Upper lobe of left lung (tissue), 6 donors: ENCODE data around the gene KCNMA1. TPM values are rescaled to one million over a fixed set of nuclear protein-coding genes. Genes with fewer than 3 reads are reported as not detected.

Source experiments
- ATAC-seq, 2 donors: fragments of 200-7000 bp; cut with Tn5 transposase; one replicate each; pipeline ENCODE4 v1.9.1; 2022; ENCODE audit warnings: mild to moderate bottlenecking in 2 of 2, moderate library complexity in 2 of 2; ENCODE audit not compliant: low FRiP score in 2 of 2
- DNase-seq, 2 donors: peaks; one replicate each; pipeline ENCODE4 v3.0.0-alpha.2; 2019 to 2020
- H3K27ac ChIP-seq, 4 donors: fragments of 200-600 bp; sonication (generic); one replicate each; pipeline ENCODE4 v1.5.1; 2016 to 2019
- H3K27me3 ChIP-seq, 4 donors: fragments of 200-600 bp; sonication (generic); one replicate each; pipeline ENCODE4 v1.5.1; 2017 to 2019
- H3K36me3 ChIP-seq, 4 donors: fragments of 200-600 bp; sonication (generic); one replicate each; pipeline ENCODE4 v1.5.1; 2016 to 2019
- H3K4me1 ChIP-seq, 4 donors: fragments of 200-600 bp; sonication (generic); one replicate each; pipeline ENCODE4 v1.5.1; 2018 to 2019
- H3K4me3 ChIP-seq, 4 donors: fragments of 200-600 bp; sonication (generic); one replicate each; pipeline ENCODE4 v1.5.1; 2017 to 2019; ENCODE audit warnings: mild to moderate bottlenecking in 2 of 4, moderate library complexity in 1 of 4
- H3K9me3 ChIP-seq, 4 donors: fragments of 200-600 bp; sonication (generic); one replicate each; pipeline ENCODE4 v1.5.1; 2018 to 2019
- EP300 ChIP-seq, 4 donors: sonication (generic); formaldehyde crosslinking; IDR thresholded peaks; one replicate each; pipeline ENCODE4 v1.5.1; 2017; ENCODE audit warnings: antibody characterized with exemption in 4 of 4, control low read depth in 2 of 4
- POLR2A ChIP-seq, 4 donors: fragments of 450-650 bp; IDR thresholded peaks; one replicate each; pipeline ENCODE4 v1.5.1; 2016 to 2017; ENCODE audit warnings: antibody characterized with exemption in 4 of 4, mild to moderate bottlenecking in 2 of 4
- POLR2AphosphoS5 ChIP-seq, 2 donors: sonication (generic); formaldehyde crosslinking; IDR thresholded peaks; one replicate each; pipeline ENCODE4 v1.5.1; 2017; ENCODE audit warnings: antibody characterized with exemption in 2 of 2
- WGBS, 2 donors: methylation state at CpG; one replicate each; pipeline ENCODE4 v1.1.5; 2017 to 2018; 5-methylcytosine and 5-hydroxymethylcytosine counted together
- total RNA-seq, 6 donors: library from RNA; depleted of rRNA in 4 of 6; stranded (reverse); fragments of >200 nt in 4 of 6; gene quantifications; one replicate each; pipeline versions ENCODE4 v1.1.0 to v1.2.1, GENCODE V29; 2016 to 2021
- TF ChIP-seq, protein P1 (sequence below), 6 experiments: fragments of 450-650 bp in 4 of 6; fragments of 200-600 bp in 2 of 6; sonication (generic) in 2 of 6; IDR thresholded peaks; one replicate each; pipeline ENCODE4 v1.5.1; 2016 to 2019; ENCODE audit warnings: antibody characterized with exemption in 6 of 6
- donor health status: DM: no; HTN: no; CAD: no; lungs with moderate emphysema.
- donor health status: DM: no; HTN: yes; CAD: no; lungs with severe emphysema.

KCNMA1 gene
- total RNA-seq, 6 donors from 2014 or later: 5.8 to 107 (median 22.0) TPM

DNA sequence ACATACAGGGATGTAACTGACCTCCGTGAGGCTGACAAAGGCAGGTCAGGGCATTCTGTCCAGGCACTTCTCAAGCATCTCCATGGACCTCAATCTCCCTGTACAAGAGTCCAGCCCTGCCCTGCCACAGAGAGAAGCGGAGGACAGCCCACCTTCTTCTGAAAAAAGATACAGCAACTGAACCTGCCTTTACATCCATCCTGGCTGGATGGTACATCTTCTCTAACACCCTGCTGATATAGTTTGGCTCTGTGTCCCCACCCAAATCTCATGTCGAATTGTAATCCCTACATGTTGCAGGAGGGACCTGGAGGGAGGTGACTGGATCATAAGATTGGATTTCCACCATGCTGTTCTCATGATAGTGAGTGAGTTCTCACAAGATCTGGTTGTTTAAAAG is 40.5 kb upstream of the KCNMA1 start:
- H3K4me1 ChIP-seq: no peaks in the 10 kb centered on the region
- ATAC-seq (no peak), DNase-seq (no peak)
- TF ChIP-seq, protein P1, sequence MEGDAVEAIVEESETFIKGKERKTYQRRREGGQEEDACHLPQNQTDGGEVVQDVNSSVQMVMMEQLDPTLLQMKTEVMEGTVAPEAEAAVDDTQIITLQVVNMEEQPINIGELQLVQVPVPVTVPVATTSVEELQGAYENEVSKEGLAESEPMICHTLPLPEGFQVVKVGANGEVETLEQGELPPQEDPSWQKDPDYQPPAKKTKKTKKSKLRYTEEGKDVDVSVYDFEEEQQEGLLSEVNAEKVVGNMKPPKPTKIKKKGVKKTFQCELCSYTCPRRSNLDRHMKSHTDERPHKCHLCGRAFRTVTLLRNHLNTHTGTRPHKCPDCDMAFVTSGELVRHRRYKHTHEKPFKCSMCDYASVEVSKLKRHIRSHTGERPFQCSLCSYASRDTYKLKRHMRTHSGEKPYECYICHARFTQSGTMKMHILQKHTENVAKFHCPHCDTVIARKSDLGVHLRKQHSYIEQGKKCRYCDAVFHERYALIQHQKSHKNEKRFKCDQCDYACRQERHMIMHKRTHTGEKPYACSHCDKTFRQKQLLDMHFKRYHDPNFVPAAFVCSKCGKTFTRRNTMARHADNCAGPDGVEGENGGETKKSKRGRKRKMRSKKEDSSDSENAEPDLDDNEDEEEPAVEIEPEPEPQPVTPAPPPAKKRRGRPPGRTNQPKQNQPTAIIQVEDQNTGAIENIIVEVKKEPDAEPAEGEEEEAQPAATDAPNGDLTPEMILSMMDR (IDR thresholded peaks at IDR 0.05): no peak
- TF ChIP-seq POLR2AphosphoS5 (IDR thresholded peaks at IDR 0.05) (no peak), EP300 (IDR thresholded peaks at IDR 0.05) (no peak), POLR2A (IDR thresholded peaks at IDR 0.05) (no peak)
- H3K9me3 ChIP-seq: no peaks in the 10 kb centered on the region
- no peak overlapping the region for H3K27ac ChIP-seq
- H3K4me3 ChIP-seq: no peak overlapping the region
- 83 to 90% methylated on average over 3 of the region's 3 CpGs for WGBS, 2 donors
- no peaks in the 10 kb centered on the region for H3K27me3 ChIP-seq
- no peaks in the 10 kb centered on the region for H3K36me3 ChIP-seq

DNA sequence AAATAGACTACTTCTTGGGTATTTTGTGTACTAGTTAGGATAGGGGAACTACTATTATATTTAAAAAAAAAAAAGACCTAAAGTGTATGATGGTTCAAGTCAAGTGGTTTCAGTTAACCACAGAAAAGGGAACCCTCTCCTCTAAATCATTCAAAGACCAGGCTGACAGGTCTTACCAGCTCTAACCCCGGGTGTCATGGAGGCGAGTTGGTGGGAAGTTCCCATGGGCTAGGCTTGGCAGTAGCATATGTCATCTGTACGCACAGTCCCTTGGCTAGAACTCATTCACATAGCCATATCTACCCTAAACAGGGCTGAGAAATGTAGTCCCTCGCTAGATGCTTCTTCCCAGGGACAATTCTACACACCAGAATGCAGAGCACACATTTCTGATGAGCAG is 37.7 kb upstream of the KCNMA1 start:
- Histone ChIP-seq H3K27ac (no peak overlapping the region), H3K4me3 (no peak overlapping the region), H3K36me3 (no peaks in the 10 kb centered on the region), H3K9me3 (no peaks in the 10 kb centered on the region), H3K27me3 (no peaks in the 10 kb centered on the region), H3K4me1 (no peaks in the 10 kb centered on the region)
- TF ChIP-seq POLR2AphosphoS5 (IDR thresholded peaks at IDR 0.05): no peak
- no peak for ATAC-seq
- no peak for DNase-seq
- 49% methylated on average over 4 of the region's 4 CpGs for WGBS, 2 donors

DNA sequence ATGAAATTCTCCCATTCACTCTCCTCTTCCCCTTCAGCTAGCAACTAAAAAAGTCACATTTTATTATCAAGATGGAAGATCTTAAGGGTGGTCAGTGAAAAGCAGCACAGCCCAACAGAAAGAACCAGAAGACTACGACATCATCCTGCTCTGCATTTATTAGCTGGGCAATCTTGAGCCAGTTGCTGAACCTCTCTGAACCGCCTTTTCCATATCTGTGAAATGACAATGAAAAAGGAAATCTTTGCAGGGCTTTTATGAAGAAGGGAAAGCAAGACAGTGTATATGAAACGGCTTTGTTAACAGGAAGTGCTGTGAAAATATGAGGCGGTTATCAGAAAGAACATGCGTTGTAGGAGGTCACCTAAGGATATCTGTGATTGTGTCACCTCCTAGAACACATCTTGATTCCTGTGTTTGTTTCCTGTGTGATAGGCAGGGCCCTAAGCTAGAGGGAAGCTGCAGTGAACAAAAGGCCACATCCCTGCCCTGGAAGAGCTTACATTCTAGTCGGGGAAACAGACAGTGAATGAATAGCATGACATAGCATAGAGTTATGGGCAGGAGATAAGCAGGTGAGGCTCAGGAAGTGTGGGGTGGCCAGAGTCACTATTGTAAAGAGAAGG is 36.0 kb upstream of the KCNMA1 start:
- Histone ChIP-seq H3K9me3 (no peaks in the 10 kb centered on the region), H3K27me3 (no peaks in the 10 kb centered on the region), H3K27ac (no peak overlapping the region), H3K36me3 (no peaks in the 10 kb centered on the region), H3K4me1 (no peaks in the 10 kb centered on the region), H3K4me3 (no peak overlapping the region)
- ATAC-seq (no peak), DNase-seq (no peak)
- WGBS, 2 donors: 61 to 64% methylated on average over 6 of the region's 6 CpGs
- TF ChIP-seq, protein P1 (IDR thresholded peaks at IDR 0.05): no peak
- TF ChIP-seq POLR2A (IDR thresholded peaks at IDR 0.05) (no peak), EP300 (IDR thresholded peaks at IDR 0.05) (no peak), POLR2AphosphoS5 (IDR thresholded peaks at IDR 0.05) (no peak)

DNA sequence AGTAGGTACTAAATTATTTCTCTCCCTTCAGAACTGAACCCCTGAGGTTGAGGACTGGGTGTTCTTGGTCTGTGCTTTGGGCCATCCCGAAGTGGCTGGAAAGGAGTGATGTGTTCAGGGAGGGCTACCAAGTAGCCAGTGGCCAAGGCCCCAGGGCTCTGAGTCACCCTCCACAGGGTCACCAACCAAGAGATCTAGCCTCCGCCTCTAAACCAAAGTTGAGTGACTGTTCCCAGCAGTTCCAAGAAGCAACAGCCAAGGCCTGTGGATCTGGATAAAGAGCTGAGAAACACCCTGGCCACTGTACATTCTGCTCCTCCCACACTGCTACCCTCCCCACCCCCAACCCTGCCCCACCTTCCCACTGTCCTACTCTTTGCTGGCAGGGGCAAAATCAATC is 35.5 kb upstream of the KCNMA1 start:
- Histone ChIP-seq H3K27me3 (no peaks in the 10 kb centered on the region), H3K4me3 (no peak overlapping the region), H3K36me3 (no peaks in the 10 kb centered on the region), H3K27ac (no peak overlapping the region), H3K4me1 (no peaks in the 10 kb centered on the region), H3K9me3 (no peaks in the 10 kb centered on the region)
- DNase-seq: no peak
- 79 to 100% methylated on average over 2 of the region's 2 CpGs for WGBS, 2 donors
- no peak for ATAC-seq
- TF ChIP-seq POLR2A (IDR thresholded peaks at IDR 0.05): no peak
- no peak for TF ChIP-seq EP300 (IDR thresholded peaks at IDR 0.05)
- no peak for TF ChIP-seq POLR2AphosphoS5 (IDR thresholded peaks at IDR 0.05)
- TF ChIP-seq, protein P1 (IDR thresholded peaks at IDR 0.05): no peak

DNA sequence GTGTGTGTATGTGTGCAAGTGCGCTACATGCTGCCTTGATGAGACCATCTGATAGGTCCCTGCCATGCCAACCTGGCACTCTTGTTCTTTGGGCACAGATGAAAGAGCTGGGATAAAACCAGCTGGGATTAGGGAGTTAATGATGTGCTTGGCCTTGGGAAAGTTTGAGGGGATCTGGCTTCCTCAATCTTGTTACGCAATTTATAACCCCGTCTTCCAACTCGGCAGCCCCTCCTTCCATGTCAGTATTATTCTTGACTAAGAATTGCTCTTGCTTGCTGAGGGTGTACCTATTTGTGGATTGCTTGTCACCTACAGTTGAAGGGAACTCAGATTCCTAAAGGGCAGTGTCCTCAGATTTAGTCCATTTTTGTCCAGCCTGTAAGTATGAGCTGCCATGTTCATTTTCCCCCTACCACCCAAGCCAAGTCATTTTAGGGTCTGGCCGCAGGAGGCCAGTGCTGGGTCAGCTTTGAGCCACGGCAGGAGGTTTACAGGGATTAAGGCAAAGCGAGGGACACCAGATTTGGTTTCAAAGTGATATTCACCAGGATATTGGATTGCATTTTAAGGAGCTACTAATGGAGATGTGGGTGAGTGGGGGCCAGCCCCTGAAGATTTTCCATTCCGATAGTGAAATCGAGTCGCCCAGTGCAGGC is 34.1 kb upstream of the KCNMA1 start:
- Histone ChIP-seq H3K36me3 (no peaks in the 10 kb centered on the region), H3K27me3 (no peaks in the 10 kb centered on the region), H3K9me3 (no peaks in the 10 kb centered on the region), H3K4me3 (no peak overlapping the region), H3K27ac (no peak overlapping the region), H3K4me1 (no peaks in the 10 kb centered on the region)
- DNase-seq: no peak
- ATAC-seq: no peak
- 74 to 86% methylated on average over 10 of the region's 10 CpGs for WGBS, 2 donors
- no peak for TF ChIP-seq EP300 (IDR thresholded peaks at IDR 0.05)
- TF ChIP-seq, protein P1 (IDR thresholded peaks at IDR 0.05): no peak
